KMS-11 (cell line): ENCODE results near the gene SLC26A8.
"Not testable (repeated sequence)": the region's sequence is repeated elsewhere in the genome, so short reads cannot be mapped to it uniquely, and the experiment has no call there.

Source experiments
- H2AFZ ChIP-seq: fragments of 200-600 bp; sonication (generic); 2 replicates; pipeline ENCODE4 v1.6.1; 2016; ENCODE audit warnings: antibody characterized with exemption, mixed run types, low read depth
- H3K27ac ChIP-seq: fragments of 200-600 bp; sonication (generic); 2 replicates; pipeline ENCODE4 v1.6.1; 2016; ENCODE audit warnings: mild to moderate bottlenecking, mixed run types
- H3K27me3 ChIP-seq: fragments of 200-600 bp; sonication (generic); 2 replicates; pipeline ENCODE4 v1.6.1; 2017; ENCODE audit warnings: mild to moderate bottlenecking, low read depth, mixed run types, moderate library complexity; ENCODE audit not compliant: insufficient read depth
- H3K36me3 ChIP-seq: fragments of 200-600 bp; sonication (generic); 2 replicates; pipeline ENCODE4 v1.6.1; 2017; ENCODE audit warnings: mild to moderate bottlenecking, mixed run types; ENCODE audit not compliant: insufficient read depth
- H3K4me1 ChIP-seq: fragments of 200-600 bp; sonication (generic); 2 replicates; pipeline ENCODE4 v1.6.1; 2016; ENCODE audit warnings: mild to moderate bottlenecking, low read depth, mixed run types; ENCODE audit not compliant: poor library complexity, severe bottlenecking
- H3K4me2 ChIP-seq: fragments of 200-600 bp; sonication (generic); 2 replicates; pipeline ENCODE4 v1.7.0; 2016; ENCODE audit warnings: mild to moderate bottlenecking, mixed run types
- H3K4me3 ChIP-seq: fragments of 200-600 bp; sonication (generic); IDR thresholded peaks from 2 replicates; pipeline ENCODE4 v1.6.1; 2017; ENCODE audit warnings: low read depth, low read length, mixed read lengths; ENCODE audit not compliant: insufficient read depth
- H3K79me2 ChIP-seq: fragments of 200-600 bp; sonication (generic); 2 replicates; pipeline ENCODE4 v1.6.1; 2016; ENCODE audit warnings: low read depth, mixed run types; ENCODE audit not compliant: insufficient read depth
- H3K9ac ChIP-seq: fragments of 200-600 bp; sonication (generic); 2 replicates; pipeline ENCODE4 v1.6.1; 2016; ENCODE audit warnings: mild to moderate bottlenecking, mixed run types
- H4K20me1 ChIP-seq: fragments of 200-600 bp; sonication (generic); 2 replicates; pipeline ENCODE4 v1.6.1; 2016; ENCODE audit warnings: mild to moderate bottlenecking, mixed run types; ENCODE audit not compliant: insufficient read depth
- TF ChIP-seq, protein P1 (sequence below): fragments of 200-600 bp; sonication (generic); conservative IDR thresholded peaks from 2 replicates; pipeline ENCODE4 v1.6.1; 2017; ENCODE audit warnings: low read depth, mild to moderate bottlenecking, antibody characterized with exemption, low read length, moderate library complexity, mixed read lengths

Gene SLC26A8

DNA sequence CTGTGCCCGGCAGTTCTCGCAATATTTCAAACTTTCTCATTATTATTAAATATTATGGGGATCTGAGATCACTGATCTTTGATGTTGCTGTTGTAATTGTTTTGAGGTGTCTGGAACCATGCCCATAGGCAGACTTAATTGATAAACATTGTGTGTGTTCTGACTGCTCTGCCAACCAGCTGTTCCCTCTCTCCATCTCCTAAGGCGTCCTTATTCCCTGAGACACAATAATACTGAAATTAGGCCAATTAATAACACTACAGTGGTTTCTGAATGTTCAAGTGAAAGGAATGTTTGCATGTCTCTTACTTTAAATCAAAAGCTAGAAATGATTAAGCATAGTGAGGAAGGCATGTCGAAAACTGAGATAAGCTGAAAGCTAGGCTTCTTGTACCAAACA lies 10.8 kb upstream of the SLC26A8 start:
- Histone ChIP-seq H2AFZ (no peak overlapping the region), H4K20me1 (peaks cover 12% of the 10 kb centered on the region; the same call in 1 of the 2 replicates), H3K36me3 (no peaks in the 10 kb centered on the region), H3K4me1 (peaks cover 12% of the 10 kb centered on the region), H3K79me2 (peaks cover 92% of the 10 kb centered on the region), H3K4me2 (no peak overlapping the region), H3K4me3 (no peak overlapping the region), H3K9ac (no peak overlapping the region), H3K27me3 (no peaks in the 10 kb centered on the region), H3K27ac (no peak overlapping the region)
- TF ChIP-seq, protein P1, sequence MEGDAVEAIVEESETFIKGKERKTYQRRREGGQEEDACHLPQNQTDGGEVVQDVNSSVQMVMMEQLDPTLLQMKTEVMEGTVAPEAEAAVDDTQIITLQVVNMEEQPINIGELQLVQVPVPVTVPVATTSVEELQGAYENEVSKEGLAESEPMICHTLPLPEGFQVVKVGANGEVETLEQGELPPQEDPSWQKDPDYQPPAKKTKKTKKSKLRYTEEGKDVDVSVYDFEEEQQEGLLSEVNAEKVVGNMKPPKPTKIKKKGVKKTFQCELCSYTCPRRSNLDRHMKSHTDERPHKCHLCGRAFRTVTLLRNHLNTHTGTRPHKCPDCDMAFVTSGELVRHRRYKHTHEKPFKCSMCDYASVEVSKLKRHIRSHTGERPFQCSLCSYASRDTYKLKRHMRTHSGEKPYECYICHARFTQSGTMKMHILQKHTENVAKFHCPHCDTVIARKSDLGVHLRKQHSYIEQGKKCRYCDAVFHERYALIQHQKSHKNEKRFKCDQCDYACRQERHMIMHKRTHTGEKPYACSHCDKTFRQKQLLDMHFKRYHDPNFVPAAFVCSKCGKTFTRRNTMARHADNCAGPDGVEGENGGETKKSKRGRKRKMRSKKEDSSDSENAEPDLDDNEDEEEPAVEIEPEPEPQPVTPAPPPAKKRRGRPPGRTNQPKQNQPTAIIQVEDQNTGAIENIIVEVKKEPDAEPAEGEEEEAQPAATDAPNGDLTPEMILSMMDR, result no peak

DNA sequence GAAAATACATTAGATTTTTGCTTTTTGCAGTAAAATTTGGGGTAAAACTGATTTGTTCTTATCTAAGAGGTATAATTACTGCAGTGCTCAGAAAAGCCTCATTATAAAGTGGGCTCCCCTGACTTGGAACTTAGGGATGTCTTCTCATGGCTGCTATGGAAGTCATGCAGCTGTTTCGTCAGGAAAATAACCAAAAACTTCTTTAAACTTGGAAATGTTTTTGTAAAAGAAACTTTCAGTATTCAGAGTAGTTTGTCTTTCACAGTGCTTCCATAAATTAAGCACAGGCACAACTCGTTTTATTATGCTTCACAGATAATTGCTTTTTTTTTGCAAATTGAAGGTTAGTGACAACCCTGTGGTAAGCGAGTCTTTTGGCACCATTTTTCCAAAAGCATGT lies 10.0 kb upstream of the SLC26A8 start:
- Histone ChIP-seq H3K27ac (no peak overlapping the region), H3K9ac (no peak overlapping the region), H3K4me1 (peaks cover 20% of the 10 kb centered on the region), H4K20me1 (peaks cover 12% of the 10 kb centered on the region), H3K4me3 (no peak overlapping the region), H2AFZ (no peak overlapping the region), H3K4me2 (no peak overlapping the region), H3K79me2 (peaks cover 91% of the 10 kb centered on the region), H3K27me3 (no peaks in the 10 kb centered on the region), H3K36me3 (no peaks in the 10 kb centered on the region)
- TF ChIP-seq, protein P1, result no peak

DNA sequence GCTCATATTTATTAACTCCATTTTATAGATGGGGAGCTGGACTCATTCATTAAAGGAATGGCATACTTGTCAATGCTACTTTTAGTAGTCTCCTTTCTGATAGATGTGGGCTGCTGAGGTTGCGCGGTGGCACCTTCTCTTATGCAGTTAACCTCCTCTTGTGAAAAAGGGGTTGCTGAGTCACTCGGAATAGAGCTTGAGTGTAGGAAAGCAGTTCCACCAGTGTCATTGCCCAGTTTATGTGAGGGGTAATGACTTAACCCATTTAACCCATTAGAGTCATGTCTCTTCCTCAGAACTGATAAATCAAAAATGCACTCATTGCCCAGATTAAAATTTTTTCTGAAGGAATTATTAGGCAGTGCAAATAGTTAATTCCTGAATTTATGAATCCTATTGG lies 9.5 kb upstream of the SLC26A8 start:
- Histone ChIP-seq H3K4me3 (no peak overlapping the region), H3K36me3 (no peaks in the 10 kb centered on the region), H3K4me1 (peaks cover 23% of the 10 kb centered on the region), H3K27me3 (no peaks in the 10 kb centered on the region), H2AFZ (no peak overlapping the region), H3K4me2 (no peak overlapping the region), H3K27ac (no peak overlapping the region), H4K20me1 (peaks cover 12% of the 10 kb centered on the region), H3K9ac (no peak overlapping the region), H3K79me2 (peaks cover 91% of the 10 kb centered on the region)
- TF ChIP-seq, protein P1, result no peak

DNA sequence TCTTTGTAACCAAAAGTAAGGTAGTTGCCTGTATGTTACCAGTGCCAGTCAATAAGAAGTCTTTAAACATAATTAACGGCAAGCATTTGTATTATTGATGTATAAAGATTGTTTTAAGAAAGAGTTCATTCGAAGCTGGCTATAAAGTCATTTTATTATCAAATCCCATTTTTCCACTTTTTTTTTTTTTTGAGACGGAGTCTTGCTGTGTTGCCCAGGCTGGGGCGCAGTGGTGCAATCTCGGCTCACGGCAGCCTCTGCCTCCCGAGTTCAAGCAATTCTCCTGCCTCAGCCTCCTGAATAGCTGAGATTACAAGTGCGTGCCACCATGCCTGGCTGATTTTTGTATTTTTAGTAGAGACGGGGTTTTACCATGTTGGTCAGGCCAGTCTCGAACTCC lies 8.7 kb upstream of the SLC26A8 start:
- not testable (repeated sequence) for H3K27ac ChIP-seq, H3K36me3 ChIP-seq, H2AFZ ChIP-seq, H3K27me3 ChIP-seq, H4K20me1 ChIP-seq, H3K9ac ChIP-seq, H3K4me3 ChIP-seq, H3K4me2 ChIP-seq
- Histone ChIP-seq H3K4me1 (peaks cover 23% of the 10 kb centered on the region), H3K79me2 (peaks cover 91% of the 10 kb centered on the region)

DNA sequence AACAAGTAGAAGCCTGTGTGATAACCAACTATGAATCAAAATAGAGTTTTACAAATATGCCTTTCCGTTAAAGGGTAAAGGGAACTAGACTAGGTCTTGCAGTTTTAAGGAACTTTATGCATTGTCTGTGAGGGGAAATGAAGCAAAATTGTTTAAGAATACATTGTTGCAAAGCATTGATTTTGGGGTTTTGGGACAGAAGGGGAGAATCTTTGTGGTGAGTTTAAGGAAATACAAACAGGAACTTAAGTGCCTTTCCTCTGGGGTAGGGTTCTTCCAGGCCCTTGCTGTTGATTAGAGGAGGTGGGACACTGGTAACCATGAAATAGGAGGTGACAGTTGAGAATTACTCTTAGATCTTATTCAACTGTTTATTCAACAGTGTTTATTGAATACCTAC lies 7.8 kb upstream of the SLC26A8 start:
- no peak overlapping the region for H3K27ac ChIP-seq
- H3K4me1 ChIP-seq, result peaks cover 23% of the 10 kb centered on the region
- no peak overlapping the region for H2AFZ ChIP-seq
- H3K4me2 ChIP-seq, result no peak overlapping the region
- no peak overlapping the region for H3K9ac ChIP-seq
- H3K79me2 ChIP-seq, result peaks cover 86% of the 10 kb centered on the region
- H3K36me3 ChIP-seq, result no peaks in the 10 kb centered on the region
- peaks cover 8% of the 10 kb centered on the region for H4K20me1 ChIP-seq
- no peak overlapping the region for H3K4me3 ChIP-seq
- no peaks in the 10 kb centered on the region for H3K27me3 ChIP-seq
- TF ChIP-seq, protein P1, result no peak
